WTC11 (cell line): ENCODE data around the gene IDUA.

ENCODE experiments used
- CREB1 ChIP-seq: sonication (generic); formaldehyde crosslinking; IDR thresholded peaks from 2 replicates; pipeline ENCODE4 v1.8.0; 2023; ENCODE audit warnings: mild to moderate bottlenecking, missing genetic modification reagents
- JAZF1 ChIP-seq: fragments of 250-450 bp; sonication (Bioruptor Pico); IDR thresholded peaks from 2 replicates; pipeline ENCODE4 v1.9.0; 2021; ENCODE audit warnings: moderate library complexity, mild to moderate bottlenecking, inconsistent platforms
- JUN ChIP-seq: sonication (generic); formaldehyde crosslinking; IDR thresholded peaks from 2 replicates; pipeline ENCODE4 v1.8.0; 2023; ENCODE audit warnings: mild to moderate bottlenecking, missing genetic modification reagents
- SMAD4 ChIP-seq: sonication (generic); formaldehyde crosslinking; IDR thresholded peaks from 2 replicates; pipeline ENCODE4 v1.8.0; 2022; ENCODE audit warnings: mild to moderate bottlenecking, missing genetic modification reagents
- TEAD4 ChIP-seq: sonication (generic); formaldehyde crosslinking; IDR thresholded peaks from 2 replicates; pipeline ENCODE4 v1.8.0; 2022; ENCODE audit warnings: mild to moderate bottlenecking, missing genetic modification reagents
- TF ChIP-seq, protein P1 (sequence below): fragments of 200-600 bp; IDR thresholded peaks from 2 replicates; pipeline ENCODE4 v1.8.0; 2022; ENCODE audit warnings: antibody characterized with exemption
- TF ChIP-seq, protein P2 (sequence below): sonication (generic); formaldehyde crosslinking; IDR thresholded peaks from 2 replicates; pipeline ENCODE4 v1.8.1; 2022; ENCODE audit warnings: missing genetic modification reagents, borderline replicate concordance
- TF ChIP-seq, protein P3 (sequence below): sonication (generic); formaldehyde crosslinking; IDR thresholded peaks from 2 replicates; pipeline ENCODE4 v1.8.1; 2023; ENCODE audit warnings: mild to moderate bottlenecking, missing genetic modification reagents

DNA sequence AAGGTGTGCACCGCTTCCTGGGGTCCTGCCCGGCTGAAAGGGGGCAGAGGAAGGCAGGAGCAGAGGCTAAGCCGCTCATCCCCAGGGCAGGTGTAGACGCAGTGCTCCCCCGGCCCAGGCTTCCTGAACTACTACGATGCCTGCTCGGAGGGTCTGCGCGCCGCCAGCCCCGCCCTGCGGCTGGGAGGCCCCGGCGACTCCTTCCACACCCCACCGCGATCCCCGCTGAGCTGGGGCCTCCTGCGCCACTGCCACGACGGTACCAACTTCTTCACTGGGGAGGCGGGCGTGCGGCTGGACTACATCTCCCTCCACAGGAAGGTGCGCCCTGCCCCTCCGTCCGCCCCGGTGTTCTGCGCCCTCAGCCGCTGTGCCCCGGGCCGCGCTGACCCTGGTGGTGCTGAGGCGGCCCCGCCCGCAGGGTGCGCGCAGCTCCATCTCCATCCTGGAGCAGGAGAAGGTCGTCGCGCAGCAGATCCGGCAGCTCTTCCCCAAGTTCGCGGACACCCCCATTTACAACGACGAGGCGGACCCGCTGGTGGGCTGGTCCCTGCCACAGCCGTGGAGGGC is 14.8 kb downstream of the IDUA start:
- TF ChIP-seq, protein P1, sequence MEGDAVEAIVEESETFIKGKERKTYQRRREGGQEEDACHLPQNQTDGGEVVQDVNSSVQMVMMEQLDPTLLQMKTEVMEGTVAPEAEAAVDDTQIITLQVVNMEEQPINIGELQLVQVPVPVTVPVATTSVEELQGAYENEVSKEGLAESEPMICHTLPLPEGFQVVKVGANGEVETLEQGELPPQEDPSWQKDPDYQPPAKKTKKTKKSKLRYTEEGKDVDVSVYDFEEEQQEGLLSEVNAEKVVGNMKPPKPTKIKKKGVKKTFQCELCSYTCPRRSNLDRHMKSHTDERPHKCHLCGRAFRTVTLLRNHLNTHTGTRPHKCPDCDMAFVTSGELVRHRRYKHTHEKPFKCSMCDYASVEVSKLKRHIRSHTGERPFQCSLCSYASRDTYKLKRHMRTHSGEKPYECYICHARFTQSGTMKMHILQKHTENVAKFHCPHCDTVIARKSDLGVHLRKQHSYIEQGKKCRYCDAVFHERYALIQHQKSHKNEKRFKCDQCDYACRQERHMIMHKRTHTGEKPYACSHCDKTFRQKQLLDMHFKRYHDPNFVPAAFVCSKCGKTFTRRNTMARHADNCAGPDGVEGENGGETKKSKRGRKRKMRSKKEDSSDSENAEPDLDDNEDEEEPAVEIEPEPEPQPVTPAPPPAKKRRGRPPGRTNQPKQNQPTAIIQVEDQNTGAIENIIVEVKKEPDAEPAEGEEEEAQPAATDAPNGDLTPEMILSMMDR, result no peak
- TF ChIP-seq JAZF1 (CRISPR knock-in tag) (no peak), CREB1 (CRISPR knock-in tag) (no peak), JUN (CRISPR knock-in tag) (no peak), TEAD4 (CRISPR knock-in tag) (no peak), SMAD4 (no peak)
- TF ChIP-seq, protein P2, sequence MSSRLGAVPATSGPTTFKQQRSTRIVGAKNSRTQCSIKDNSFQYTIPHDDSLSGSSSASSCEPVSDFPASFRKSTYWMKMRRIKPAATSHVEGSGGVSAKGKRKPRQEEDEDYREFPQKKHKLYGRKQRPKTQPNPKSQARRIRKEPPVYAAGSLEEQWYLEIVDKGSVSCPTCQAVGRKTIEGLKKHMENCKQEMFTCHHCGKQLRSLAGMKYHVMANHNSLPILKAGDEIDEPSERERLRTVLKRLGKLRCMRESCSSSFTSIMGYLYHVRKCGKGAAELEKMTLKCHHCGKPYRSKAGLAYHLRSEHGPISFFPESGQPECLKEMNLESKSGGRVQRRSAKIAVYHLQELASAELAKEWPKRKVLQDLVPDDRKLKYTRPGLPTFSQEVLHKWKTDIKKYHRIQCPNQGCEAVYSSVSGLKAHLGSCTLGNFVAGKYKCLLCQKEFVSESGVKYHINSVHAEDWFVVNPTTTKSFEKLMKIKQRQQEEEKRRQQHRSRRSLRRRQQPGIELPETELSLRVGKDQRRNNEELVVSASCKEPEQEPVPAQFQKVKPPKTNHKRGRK (CRISPR knock-in tag), result no peak
- TF ChIP-seq, protein P3, sequence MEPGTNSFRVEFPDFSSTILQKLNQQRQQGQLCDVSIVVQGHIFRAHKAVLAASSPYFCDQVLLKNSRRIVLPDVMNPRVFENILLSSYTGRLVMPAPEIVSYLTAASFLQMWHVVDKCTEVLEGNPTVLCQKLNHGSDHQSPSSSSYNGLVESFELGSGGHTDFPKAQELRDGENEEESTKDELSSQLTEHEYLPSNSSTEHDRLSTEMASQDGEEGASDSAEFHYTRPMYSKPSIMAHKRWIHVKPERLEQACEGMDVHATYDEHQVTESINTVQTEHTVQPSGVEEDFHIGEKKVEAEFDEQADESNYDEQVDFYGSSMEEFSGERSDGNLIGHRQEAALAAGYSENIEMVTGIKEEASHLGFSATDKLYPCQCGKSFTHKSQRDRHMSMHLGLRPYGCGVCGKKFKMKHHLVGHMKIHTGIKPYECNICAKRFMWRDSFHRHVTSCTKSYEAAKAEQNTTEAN (CRISPR knock-in tag), result no peak
